ENCODE measurements around the gene SMAD7. TPM values are rescaled to one million over a fixed set of nuclear protein-coding genes. Genes with fewer than 3 reads are reported as not detected.
A peak's percentile ranks its signal among the peaks of the same experiment; 100 is the strongest.

SMAD7 gene
- total RNA-seq, 2 experiments from 2014 or later = 244 to 254 TPM

- Histone ChIP-seq H3K4me1 (ENCODE audit: insufficient read depth, low read length) (peaks cover 27% of the 10 kb centered on the region), H3K27ac (ENCODE audit: low read depth in 1 of 2, low read length in 2 of 2) (no peak overlapping the region), H3K4me3 (ENCODE audit: low read length) (no peak overlapping the region), H3K36me3 (ENCODE audit: insufficient read depth, low read length) (no peaks in the 10 kb centered on the region), H3K9me3 (ENCODE audit: control insufficient read depth in 1 of 2, insufficient read depth in 1 of 2, low read length in 2 of 2) (no peaks in the 10 kb centered on the region), H3K27me3 (ENCODE audit: control insufficient read depth in 1 of 2, insufficient read depth in 2 of 2, low read length in 2 of 2) (no peaks in the 10 kb centered on the region)
- TF ChIP-seq, protein P1, sequence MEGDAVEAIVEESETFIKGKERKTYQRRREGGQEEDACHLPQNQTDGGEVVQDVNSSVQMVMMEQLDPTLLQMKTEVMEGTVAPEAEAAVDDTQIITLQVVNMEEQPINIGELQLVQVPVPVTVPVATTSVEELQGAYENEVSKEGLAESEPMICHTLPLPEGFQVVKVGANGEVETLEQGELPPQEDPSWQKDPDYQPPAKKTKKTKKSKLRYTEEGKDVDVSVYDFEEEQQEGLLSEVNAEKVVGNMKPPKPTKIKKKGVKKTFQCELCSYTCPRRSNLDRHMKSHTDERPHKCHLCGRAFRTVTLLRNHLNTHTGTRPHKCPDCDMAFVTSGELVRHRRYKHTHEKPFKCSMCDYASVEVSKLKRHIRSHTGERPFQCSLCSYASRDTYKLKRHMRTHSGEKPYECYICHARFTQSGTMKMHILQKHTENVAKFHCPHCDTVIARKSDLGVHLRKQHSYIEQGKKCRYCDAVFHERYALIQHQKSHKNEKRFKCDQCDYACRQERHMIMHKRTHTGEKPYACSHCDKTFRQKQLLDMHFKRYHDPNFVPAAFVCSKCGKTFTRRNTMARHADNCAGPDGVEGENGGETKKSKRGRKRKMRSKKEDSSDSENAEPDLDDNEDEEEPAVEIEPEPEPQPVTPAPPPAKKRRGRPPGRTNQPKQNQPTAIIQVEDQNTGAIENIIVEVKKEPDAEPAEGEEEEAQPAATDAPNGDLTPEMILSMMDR (IDR thresholded peaks at IDR 0.05) = no peak
- DNase-seq = no peak
- H3K27ac Mint-ChIP-seq = peak overlapping the region; percentile 85
- intact Hi-C loops (cut with DNase I, micrococcal nuclease) = loop anchor here in 1 of 2 experiments (5.0 kb wide), 1 partner anchor 43 kb away; the partner anchor contains the start of gene SMAD7
- peaks cover 21% of the 10 kb centered on the region for H3K4me1 Mint-ChIP-seq (ENCODE audit: low read depth)
- H3K9me3 Mint-ChIP-seq = no peaks in the 10 kb centered on the region
- CTCF ChIA-PET = interaction anchor here (0.6 kb wide), 1 partner anchor 420 kb away, joined by 3 read pairs; no protein-coding TSS in a partner anchor
- no peaks in the 10 kb centered on the region for H3K27me3 Mint-ChIP-seq
- POLR2A ChIA-PET = interaction anchor here (1.3 kb wide), 1 partner anchor 43 kb away, joined by 3 read pairs; no protein-coding TSS in a partner anchor
- no peak overlapping the region for H3K4me3 Mint-ChIP-seq
- no peak for ATAC-seq (ENCODE audit: poor library complexity)
- no peaks in the 10 kb centered on the region for H3K36me3 Mint-ChIP-seq (ENCODE audit: low read depth)
Measured at GRCh38 chr18:48994926-48995835, 44.4 kb upstream of the SMAD7 start.

DNA sequence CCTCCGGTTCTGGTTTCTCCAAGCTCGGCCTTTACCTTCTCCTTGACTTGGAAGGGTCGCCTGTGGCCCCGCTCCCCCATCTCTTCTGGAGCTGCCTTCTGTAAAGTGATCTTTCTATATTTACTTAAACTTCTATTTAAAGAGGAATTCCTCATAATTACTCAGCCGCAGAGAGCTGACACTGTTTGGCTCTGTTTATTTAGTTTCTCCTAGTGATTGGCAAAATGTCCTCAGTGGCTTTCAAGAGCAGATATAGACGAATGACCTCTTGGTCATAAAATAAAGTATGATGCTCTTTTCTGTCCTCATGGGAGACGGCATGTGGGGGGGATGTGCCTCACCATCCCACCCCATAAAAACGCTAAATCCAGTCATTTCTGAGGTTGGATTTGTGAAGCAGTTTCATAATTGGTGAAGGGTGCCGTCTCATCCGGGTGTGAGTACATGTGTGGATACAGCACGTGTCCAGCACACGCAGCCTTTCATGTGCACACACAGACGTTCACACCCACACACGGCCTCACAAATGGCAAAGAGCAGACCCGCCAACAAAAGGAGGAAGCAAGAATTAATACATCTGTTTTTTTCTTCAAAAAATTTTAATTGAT, 43.4 kb upstream of the SMAD7 start:
- intact Hi-C loops (cut with DNase I, micrococcal nuclease) = no loop called here
- no peaks in the 10 kb centered on the region for H3K9me3 ChIP-seq (ENCODE audit: control insufficient read depth in 1 of 2, insufficient read depth in 1 of 2, low read length in 2 of 2)
- Mint-ChIP-seq H3K27me3 (no peaks in the 10 kb centered on the region), H3K36me3 (ENCODE audit: low read depth) (no peaks in the 10 kb centered on the region), H3K4me1 (ENCODE audit: low read depth) (peaks cover 21% of the 10 kb centered on the region), H3K4me3 (no peak overlapping the region), H3K27ac (peak overlapping the region; percentile 55), H3K9me3 (no peaks in the 10 kb centered on the region)
- CTCF ChIA-PET = no interaction called here
- POLR2A ChIA-PET = no interaction called here
- TF ChIP-seq, protein P1 (IDR thresholded peaks at IDR 0.05) = no peak
- ATAC-seq (ENCODE audit: poor library complexity) = no peak
- no peak overlapping the region for H3K4me3 ChIP-seq (ENCODE audit: low read length)
- H3K36me3 ChIP-seq (ENCODE audit: insufficient read depth, low read length) = no peaks in the 10 kb centered on the region
- no peak for DNase-seq
- no peaks in the 10 kb centered on the region for H3K27me3 ChIP-seq (ENCODE audit: control insufficient read depth in 1 of 2, insufficient read depth in 2 of 2, low read length in 2 of 2)
- H3K4me1 ChIP-seq (ENCODE audit: insufficient read depth, low read length) = peaks cover 27% of the 10 kb centered on the region
- no peak overlapping the region for H3K27ac ChIP-seq (ENCODE audit: low read depth in 1 of 2, low read length in 2 of 2)

DNA sequence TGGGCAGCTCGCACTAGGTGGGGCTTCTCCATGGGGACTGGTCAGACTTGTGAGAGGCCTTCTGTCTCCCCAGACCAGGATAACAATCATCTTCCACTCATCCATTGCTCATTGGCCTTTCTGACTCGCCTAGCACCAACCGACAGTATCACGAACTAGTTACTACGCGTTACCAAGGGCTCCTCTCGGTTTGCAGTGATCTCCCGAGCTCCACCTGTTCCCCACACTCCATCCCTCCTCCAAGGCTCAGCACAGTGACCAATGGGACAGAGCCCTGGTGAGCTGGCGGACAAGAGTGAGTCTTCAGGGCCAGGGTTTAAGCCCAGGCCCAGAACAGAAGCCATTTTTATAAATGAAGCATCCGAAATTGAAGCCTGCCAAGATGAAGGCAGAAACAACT, 42.8 kb upstream of the SMAD7 start:
- Histone ChIP-seq H3K4me3 (ENCODE audit: low read length) (no peak overlapping the region), H3K9me3 (ENCODE audit: control insufficient read depth in 1 of 2, insufficient read depth in 1 of 2, low read length in 2 of 2) (no peaks in the 10 kb centered on the region), H3K27me3 (ENCODE audit: control insufficient read depth in 1 of 2, insufficient read depth in 2 of 2, low read length in 2 of 2) (no peaks in the 10 kb centered on the region), H3K4me1 (ENCODE audit: insufficient read depth, low read length) (peaks cover 27% of the 10 kb centered on the region), H3K27ac (ENCODE audit: low read depth in 1 of 2, low read length in 2 of 2) (no peak overlapping the region), H3K36me3 (ENCODE audit: insufficient read depth, low read length) (no peaks in the 10 kb centered on the region)
- Mint-ChIP-seq H3K36me3 (ENCODE audit: low read depth) (no peaks in the 10 kb centered on the region), H3K4me1 (ENCODE audit: low read depth) (peaks cover 21% of the 10 kb centered on the region), H3K4me3 (no peak overlapping the region), H3K27ac (no peak overlapping the region), H3K27me3 (no peaks in the 10 kb centered on the region), H3K9me3 (no peaks in the 10 kb centered on the region)
- TF ChIP-seq, protein P1 (IDR thresholded peaks at IDR 0.05) = no peak
- POLR2A ChIA-PET = no interaction called here
- intact Hi-C loops (cut with DNase I, micrococcal nuclease) = no loop called here
- CTCF ChIA-PET = no interaction called here
- ATAC-seq (ENCODE audit: poor library complexity) = no peak
- DNase-seq = no peak
